ENCODE measurements around the gene RNASEH2A. TPM values are rescaled to one million over a fixed set of nuclear protein-coding genes. Genes with fewer than 3 reads are reported as not detected.

Gene RNASEH2A
- polyA plus RNA-seq, 2 of the 4 experiments (the other 2 are of a cell fraction), result 37.2 to 45.5 TPM

GRCh38 chr19:12784394-12784870, 22.0 kb upstream of the RNASEH2A start:
- CTCF ChIA-PET, result no interaction called here
- peak; percentile 0 to 6; a peak in 4 of 6 replicates for ATAC-seq

GRCh38 chr19:12784871-12785430, 21.4 kb upstream of the RNASEH2A start:
- Histone ChIP-seq H3K4me3 (no peak overlapping the region), H3K27ac (peak overlapping the region; percentile 96 to 99), H3K9me3 (no peaks in the 10 kb centered on the region), H3K4me2 (peak overlapping the region; percentile 99), H3K4me1 (peaks cover 75% of the 10 kb centered on the region)
- FAIRE-seq (no peak), DNase-seq (ENCODE audit: low read depth in 1 of 2, low spot score in 1 of 2) (peak in 1 of 2 experiments; percentile 37), ATAC-seq (no peak; a peak in 1 of 6 replicates)
- POLR2A ChIA-PET, result no interaction called here
- 69% methylated on average over 5 of the region's 5 CpGs for WGBS (ENCODE audit: missing lambda C conversion rate)
- TF ChIP-seq RARB (CRISPR knock-in tag; IDR thresholded peaks at IDR 0.05), result no peak
- TF ChIP-seq JUN (IDR thresholded peaks at IDR 0.05), result no peak
- no peak for TF ChIP-seq HEYL (CRISPR knock-in tag; IDR thresholded peaks at IDR 0.05)
- TF ChIP-seq SREBF2 (IDR thresholded peaks at IDR 0.05), result no peak
- TF ChIP-seq NPAS2 (CRISPR knock-in tag; IDR thresholded peaks at IDR 0.05; ENCODE audit: borderline replicate concordance), result no peak
- no peak for TF ChIP-seq REST (IDR thresholded peaks at IDR 0.05)
- no peak for TF ChIP-seq CBX2 (IDR thresholded peaks at IDR 0.05; ENCODE audit: borderline replicate concordance, low read depth)
- TF ChIP-seq BCL3 (IDR thresholded peaks at IDR 0.05), result no peak
- no peak for TF ChIP-seq GATA3 (IDR thresholded peaks at IDR 0.05; ENCODE audit: borderline replicate concordance)
- no peak for TF ChIP-seq EP300 (IDR thresholded peaks at IDR 0.05)
- TF ChIP-seq PHF8 (IDR thresholded peaks at IDR 0.05; ENCODE audit: borderline replicate concordance, low read depth), result no peak
- no peak for TF ChIP-seq E2F6 (IDR thresholded peaks at IDR 0.05; ENCODE audit: borderline replicate concordance, low read depth)
- TF ChIP-seq ZSCAN20 (CRISPR knock-in tag; IDR thresholded peaks at IDR 0.05), result no peak
- CTCF ChIA-PET, result interaction anchor here (5.0 kb wide), 1 partner anchor 8 kb away, joined by 58 read pairs; no protein-coding TSS in a partner anchor

More at GRCh38 chr19:12784394-12784870, 22.0 kb upstream of the RNASEH2A start:
- DNase-seq (ENCODE audit: low read depth in 1 of 2, low spot score in 1 of 2) (no peak), FAIRE-seq (no peak)
- Histone ChIP-seq H3K27ac (peak overlapping the region; percentile 96 to 99), H3K4me3 (no peak overlapping the region), H3K4me2 (peak overlapping the region; percentile 99), H3K4me1 (peaks cover 80% of the 10 kb centered on the region), H3K9me3 (no peaks in the 10 kb centered on the region)
- POLR2A ChIA-PET, result no interaction called here
- 37% methylated on average over 10 of the region's 10 CpGs for WGBS (ENCODE audit: missing lambda C conversion rate)
- TF ChIP-seq RARB (CRISPR knock-in tag; IDR thresholded peaks at IDR 0.05) (no peak), KDM5A (IDR thresholded peaks at IDR 0.05) (no peak), HOXA7 (CRISPR knock-in tag; IDR thresholded peaks at IDR 0.05) (0 out of 2 replicates have a peak, but pooled peaks have one; percentile 20), MAFK (IDR thresholded peaks at IDR 0.05; ENCODE audit: partially characterized antibody) (peak; percentile 7)

GRCh38 chr19:12785431-12786031, 20.9 kb upstream of the RNASEH2A start:
- FAIRE-seq (no peak), ATAC-seq (no peak), DNase-seq (ENCODE audit: low read depth in 1 of 2, low spot score in 1 of 2) (no peak)
- no peaks in the 10 kb centered on the region for H3K9me3 ChIP-seq
- CTCF ChIA-PET, result interaction anchor here (3.1 to 5.0 kb wide), 2 partner anchors 8 to 11 kb away, joined by 17 to 58 read pairs; no protein-coding TSS in a partner anchor
- H3K4me2 ChIP-seq, result peak overlapping the region; percentile 99
- H3K27ac ChIP-seq, result peak overlapping the region; percentile 96 to 99
- no peak overlapping the region for H3K4me3 ChIP-seq
- WGBS (ENCODE audit: missing lambda C conversion rate), result 67% methylated on average over 4 of the region's 4 CpGs
- POLR2A ChIA-PET, result interaction anchor here (0.6 kb wide), 1 partner anchor 77 kb away, joined by 3 read pairs; no protein-coding TSS in a partner anchor
- H3K4me1 ChIP-seq, result peaks cover 75% of the 10 kb centered on the region
- no peak for TF ChIP-seq PBX3 (IDR thresholded peaks at IDR 0.05)
- TF ChIP-seq BHLHE40 (IDR thresholded peaks at IDR 0.05; ENCODE audit: low read depth, low read length), result no peak
- TF ChIP-seq MAZ (IDR thresholded peaks at IDR 0.05; ENCODE audit: borderline replicate concordance, low read depth, low read length), result no peak
- TF ChIP-seq TP53 (CRISPR knock-in tag; IDR thresholded peaks at IDR 0.05), result no peak
- no peak for TF ChIP-seq CEBPB (IDR thresholded peaks at IDR 0.05)
- TF ChIP-seq GATA3 (IDR thresholded peaks at IDR 0.05; ENCODE audit: borderline replicate concordance), result no peak
- no peak for TF ChIP-seq HOXB5 (CRISPR knock-in tag; IDR thresholded peaks at IDR 0.05)
- no peak for TF ChIP-seq HES2 (IDR thresholded peaks at IDR 0.05)
- no peak for TF ChIP-seq ESRRA (IDR thresholded peaks at IDR 0.05; ENCODE audit: borderline replicate concordance, low read length)
- TF ChIP-seq E2F6 (IDR thresholded peaks at IDR 0.05; ENCODE audit: borderline replicate concordance, low read depth), result no peak
